GM18870 (cell line): Measurements from ENCODE around the gene FHIT.

ENCODE experiments used
- ATAC-seq: cut with Tn5 transposase; IDR thresholded peaks from one replicate; pipeline ENCODE4 v1.9.1; 2021; ENCODE audit warnings: moderate library complexity; ENCODE audit not compliant: unreplicated experiment

The FHIT gene

DNA sequence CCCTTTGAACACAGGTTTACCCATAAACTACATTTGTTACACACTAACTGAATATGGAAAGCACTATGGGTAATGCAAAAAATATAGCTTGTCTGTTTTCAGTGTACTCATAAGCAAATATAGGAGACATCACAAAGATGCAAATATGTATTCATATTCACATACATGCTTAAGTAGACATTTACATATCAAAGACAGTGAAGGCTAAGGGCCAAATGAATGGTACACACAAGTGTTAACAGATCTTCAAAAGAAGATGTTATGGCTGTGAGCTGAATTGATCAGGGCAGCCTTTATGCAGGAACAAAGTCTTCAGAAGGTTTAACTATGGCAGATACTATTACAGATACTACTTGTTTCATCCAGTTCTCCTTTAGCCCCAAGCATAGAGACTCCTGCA is 384.1 kb downstream of the FHIT start:
- no peak for ATAC-seq

DNA sequence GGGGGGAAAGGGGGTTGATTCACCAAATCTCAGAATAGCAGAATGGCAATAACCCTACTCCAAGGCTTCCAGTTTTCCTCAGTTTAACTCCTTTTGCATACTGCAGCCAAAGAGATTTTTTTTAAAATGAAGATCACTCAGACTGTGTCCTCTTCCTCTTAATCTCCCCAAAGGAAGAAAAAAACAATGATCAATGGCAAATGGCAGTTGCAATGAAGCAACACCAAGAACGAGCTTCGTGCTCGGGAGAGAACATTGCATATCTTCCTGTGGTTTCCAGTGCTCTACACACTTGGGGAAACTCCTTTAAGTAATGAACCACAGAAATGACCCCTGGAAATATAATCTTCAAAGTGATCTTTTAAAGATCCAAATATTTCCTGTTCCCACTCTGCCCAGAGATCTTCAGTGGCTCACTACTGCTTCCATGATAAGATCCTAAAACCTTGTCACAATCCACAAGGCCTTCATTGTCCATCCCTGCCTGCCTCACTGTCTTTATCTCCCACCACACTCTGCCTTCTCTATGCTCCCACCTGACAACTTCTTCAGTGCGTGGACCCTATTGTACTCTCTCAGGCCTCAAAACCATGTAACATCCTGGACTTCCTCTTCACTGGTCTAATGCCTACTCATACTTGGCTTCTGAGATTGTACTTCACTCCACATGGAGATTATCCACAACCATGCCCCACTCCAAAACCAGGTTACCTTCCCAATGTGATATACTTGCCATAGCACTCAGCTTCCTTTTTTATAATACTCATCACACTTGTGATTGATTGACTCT is 394.8 kb downstream of the FHIT start:
- ATAC-seq = no peak

DNA sequence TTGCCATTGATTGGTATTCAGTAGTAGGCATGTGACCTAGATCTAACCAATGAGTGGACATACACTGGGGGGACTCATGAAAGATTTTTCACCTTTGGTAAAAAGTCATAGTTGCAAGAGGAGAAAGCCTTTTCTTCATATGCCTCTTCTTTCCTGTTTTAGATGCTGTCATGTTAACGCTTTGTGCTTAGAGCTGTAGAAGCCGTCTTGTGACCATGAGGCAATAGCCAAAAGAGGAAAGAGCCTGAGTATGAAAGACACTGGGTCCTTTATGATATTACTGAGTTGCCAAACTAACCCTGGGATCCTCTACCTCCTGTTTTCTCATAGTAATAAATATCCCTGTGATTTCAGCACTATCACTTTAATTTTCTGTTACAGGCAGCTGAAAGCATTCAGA is 396.0 kb downstream of the FHIT start:
- ATAC-seq = no peak

DNA sequence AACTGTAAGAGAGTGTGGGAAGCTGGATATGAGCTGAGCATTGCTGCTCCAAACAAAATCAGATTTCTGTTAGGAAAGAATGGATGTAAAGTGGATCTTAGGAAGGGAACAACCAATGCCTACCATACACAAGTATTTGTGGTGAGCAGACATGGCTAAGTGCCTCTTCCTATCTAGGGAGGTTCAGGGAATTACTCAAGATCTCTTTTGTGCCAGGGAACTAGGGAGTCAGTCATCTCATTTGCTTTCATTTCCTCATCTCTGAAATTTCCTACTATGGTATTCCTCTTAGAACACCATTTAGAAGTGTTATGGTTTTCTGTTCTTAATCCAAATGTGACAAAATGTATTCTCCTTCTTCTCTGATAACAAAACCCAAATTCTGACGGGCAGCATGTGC is 396.5 kb downstream of the FHIT start:
- no peak for ATAC-seq

DNA sequence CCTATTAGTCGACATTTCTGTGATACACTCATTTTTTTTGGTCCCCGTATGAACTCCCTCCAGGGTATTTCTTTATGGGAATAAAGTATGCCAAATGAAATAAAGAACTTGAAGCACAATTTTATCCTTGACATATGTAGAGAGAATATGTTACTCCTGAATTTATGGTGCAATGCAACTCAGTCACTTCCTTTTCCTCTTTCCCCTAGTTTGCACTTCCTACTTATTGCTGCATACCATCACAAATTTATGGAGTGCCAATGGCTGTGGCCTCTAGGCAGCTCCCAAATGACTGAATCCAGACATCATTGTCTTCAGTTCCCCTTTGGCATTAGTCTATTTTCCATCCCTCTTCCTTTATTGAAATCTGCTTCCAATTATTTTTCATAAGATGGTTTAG is 403.5 kb downstream of the FHIT start:
- ATAC-seq = no peak

DNA sequence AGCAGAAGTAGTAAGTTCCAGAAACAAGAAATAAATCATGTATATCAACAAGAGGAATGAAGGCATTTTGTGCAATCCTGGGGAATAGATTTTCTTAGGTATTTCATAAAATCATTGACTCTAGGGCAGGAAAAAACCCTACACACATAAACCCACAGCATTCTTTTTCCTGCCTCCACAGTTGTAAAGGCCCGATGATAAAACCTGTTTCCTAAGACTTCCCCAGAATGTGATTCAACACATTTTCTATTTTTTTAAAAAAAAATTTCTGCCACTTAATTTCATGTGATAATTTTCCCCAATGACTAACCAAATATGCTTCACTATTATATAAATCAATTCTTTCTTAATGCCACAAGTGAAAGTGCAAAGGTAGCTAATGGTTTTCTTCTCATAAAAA is 407.0 kb downstream of the FHIT start:
- ATAC-seq = no peak

DNA sequence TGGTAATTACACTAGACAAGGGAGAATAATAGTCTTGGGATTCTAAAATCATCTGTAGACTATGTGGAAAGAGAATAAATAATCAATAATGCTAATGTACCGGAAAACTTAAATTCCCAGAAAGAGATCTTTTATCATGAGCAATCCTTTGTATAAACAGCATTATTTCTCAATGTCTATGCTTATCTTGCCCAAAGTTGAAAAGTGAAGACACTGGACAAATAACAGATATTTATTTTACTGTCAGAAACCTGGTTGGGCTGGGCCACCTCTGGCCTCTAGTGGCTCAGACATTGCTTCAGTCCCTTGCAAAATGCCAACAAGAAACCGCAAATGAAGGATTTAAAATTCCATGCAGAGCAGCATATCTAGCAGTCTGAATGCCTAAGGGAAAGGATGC is 409.9 kb downstream of the FHIT start:
- ATAC-seq = no peak

DNA sequence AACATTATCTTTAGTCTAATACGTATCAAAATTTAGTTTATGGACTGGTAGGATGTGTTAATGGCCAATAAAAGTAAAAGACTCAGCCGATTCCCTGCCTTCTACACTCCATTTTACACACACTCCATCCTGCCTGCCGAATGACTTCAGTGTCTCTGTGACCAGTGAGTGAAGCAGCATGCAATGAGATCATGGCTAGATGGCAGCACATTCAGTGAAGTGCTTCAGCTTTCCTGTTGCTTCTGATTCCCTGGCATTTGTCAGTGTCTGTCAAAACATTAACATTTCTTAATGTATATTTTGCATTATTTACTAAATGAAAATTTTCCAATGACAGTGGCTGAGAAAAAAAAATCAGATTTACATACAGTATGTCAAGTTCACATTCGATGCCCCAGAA is 412.0 kb downstream of the FHIT start:
- no peak for ATAC-seq

DNA sequence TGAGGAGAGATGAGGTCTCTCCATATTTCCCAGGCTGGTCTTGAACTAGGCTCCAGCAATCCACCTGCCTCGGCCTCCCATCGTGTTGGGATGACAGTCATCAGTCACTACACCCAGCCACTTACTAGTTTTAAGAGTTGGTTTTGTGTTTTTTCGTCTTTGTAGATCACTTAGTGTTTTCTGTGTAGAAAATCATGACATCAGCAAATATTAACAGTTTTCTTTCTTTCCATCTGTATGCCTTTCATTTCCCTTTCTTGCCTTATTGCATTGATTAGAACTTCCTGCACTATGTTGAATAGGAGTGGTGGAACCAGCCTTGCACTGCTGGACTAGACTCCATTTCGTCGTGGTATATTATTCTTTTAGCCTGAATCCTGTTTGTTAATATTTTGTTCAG is 415.5 kb downstream of the FHIT start:
- ATAC-seq = no peak

DNA sequence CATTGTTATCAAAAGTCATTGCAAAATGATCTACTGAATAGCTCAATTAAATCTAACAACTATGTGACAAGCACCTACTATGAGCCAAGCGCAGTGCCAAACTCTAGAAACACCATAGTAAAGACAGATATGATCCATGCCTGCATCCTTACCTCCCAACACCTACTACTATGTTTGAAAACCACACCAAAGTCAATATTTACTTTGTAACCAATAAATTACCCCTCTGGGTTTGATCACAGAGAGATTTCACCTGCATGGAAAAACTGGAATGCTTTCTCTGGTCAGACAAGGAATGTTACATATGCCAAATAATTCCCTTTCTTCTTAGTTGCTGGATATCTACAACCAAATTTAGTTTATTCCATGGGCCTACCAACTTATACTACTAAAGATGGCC is 422.2 kb downstream of the FHIT start:
- no peak for ATAC-seq

DNA sequence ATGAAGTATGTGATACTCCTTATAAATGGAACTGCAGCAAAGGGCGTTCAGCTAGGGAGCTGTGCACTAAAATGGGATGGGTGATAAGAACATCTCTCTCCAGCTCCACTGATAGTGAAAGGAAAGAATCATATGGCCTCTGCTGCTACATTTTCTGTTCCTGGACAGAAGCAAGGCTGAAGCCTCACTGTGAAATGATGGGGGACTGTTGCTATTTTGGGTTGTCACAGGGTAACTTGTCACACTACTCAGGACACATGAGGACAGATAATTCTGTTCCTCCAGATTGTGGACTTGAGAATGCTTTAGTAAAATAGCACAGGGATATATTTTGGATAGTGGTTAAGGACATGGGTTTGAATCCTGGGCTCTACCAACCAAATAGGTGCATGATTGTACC is 423.6 kb downstream of the FHIT start:
- no peak for ATAC-seq

DNA sequence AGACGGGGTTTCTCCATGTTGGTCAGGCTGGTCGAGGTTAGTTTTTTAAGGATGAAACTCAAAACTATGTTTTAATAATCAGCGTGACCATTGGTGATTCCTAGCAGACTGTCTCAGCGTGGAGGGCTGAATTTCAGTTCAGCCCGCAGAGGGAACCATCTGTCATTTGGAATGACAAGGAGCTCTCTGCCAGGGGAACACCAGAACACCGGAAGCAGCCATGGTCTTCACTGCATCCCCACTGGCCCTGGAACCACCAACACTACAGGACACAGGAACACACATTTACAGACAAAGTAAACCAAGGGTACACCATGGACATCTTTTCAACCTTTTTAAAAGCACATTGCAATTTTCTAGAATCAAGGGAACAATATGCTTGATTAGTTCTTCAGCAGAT is 424.7 kb downstream of the FHIT start:
- no peak for ATAC-seq

DNA sequence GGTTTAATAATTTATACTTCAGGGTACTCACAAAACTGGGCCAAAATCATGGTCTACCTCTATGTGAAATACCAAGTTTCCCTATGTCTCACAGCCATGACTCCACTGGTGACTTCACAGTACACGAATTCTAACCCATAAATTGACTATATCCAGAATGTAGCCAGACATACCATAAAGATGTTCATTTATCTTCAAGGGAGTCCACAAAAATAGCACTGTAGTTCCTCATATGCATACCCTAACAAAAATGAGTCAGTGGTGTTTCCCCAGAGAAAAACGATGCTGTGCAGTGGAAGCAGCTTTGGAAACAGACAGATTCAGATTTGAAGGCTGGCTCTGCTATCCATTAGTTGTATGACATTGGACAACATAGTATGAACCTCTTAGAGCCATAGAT is 438.8 kb downstream of the FHIT start:
- ATAC-seq = no peak

DNA sequence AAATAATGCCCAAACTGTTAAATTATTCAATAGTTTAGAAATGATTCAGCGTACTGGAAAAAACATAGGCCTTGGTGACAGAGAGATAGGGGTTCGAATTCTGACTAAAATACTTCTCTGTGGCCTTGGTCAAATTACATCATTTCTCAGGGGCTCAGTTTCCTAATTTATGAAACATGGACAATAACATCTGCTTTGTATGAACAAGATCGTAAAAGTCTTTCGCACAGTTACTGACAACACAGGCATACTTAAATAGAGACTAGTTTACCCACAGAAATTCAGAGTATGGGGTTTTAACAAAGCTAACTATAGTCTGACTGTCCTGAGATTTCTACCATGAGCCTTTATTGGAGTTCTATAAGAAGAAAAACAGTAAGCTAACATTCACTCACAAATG is 440.4 kb downstream of the FHIT start:
- ATAC-seq = no peak

DNA sequence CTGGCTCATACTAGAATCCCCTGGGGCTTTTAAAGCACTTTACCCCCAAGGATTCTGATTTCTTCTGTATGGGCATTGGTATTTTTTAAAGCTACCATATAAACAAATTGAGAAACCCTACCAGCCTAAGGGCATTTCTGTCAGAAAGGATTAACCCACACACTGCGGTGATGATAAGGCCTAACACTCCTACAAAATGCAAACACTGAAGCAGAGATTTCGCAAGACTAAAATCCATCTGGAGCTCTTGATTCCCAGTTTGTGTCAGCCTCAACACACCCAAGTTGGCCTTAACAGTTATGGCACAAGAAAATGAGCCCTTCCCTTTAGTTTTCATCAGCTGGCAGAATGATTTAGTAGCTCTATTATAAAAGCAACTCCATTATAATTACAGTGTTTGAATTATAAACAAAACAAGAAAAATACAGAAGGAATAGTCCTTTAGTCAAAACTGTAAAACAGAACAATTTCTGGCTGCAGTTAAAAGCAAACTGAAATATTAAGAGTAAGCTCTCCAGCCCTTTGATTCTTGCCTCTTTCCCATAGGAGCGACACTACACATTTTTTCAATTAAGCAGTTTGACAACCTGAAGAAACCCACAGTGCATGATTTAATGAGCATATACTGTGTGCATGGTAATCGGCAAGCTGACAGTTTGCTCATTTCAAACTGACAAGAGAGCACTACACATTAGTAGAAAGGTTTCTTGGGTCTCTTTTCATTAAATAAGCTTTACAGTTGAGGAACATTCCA is 441.2 kb downstream of the FHIT start:
- no peak for ATAC-seq

DNA sequence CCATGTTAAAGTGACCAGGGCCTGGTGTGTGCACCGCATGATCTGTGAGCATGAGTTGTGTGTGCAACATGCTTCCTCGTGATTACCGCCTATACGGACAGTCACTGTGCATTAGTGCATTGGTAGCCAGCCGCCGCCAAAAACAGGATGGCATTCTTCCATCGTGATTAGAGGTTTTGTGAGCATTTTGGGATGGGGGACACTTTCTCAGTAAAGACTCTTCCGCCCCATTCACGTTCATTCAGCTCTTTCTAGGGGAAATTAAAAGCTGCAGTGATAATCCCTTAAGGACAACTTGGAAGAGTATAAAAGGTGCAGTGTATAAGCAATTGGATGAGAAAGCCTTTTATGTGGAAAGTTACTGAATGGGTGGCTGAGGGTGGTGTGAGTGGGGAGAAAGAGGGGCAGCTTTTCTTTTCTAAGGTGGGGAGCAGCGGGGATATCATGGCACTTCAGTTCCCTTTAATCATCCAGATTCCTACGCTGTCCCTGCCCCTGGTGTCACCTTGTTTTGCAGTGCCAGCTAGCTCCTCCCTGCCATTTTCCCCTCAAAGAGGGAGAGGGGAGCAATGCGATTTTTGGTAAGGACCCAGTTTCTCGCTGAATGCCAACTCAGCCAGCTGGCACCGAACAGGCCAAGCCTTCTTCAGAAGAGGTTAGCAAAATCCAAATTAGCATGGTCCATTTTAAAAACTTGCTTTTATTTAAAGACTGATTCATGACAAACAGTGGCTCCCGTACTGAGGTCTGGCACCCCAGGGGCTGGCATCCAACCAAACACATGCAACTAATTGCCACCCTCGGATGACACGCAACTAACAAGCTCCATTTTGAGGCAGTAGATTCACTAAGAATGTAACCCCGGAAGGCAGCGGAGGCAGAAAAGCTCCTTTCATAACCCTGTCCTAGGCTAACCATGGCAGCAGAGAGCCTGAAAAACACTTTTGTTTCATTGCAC is 447.8 kb downstream of the FHIT start:
- ATAC-seq = no peak

DNA sequence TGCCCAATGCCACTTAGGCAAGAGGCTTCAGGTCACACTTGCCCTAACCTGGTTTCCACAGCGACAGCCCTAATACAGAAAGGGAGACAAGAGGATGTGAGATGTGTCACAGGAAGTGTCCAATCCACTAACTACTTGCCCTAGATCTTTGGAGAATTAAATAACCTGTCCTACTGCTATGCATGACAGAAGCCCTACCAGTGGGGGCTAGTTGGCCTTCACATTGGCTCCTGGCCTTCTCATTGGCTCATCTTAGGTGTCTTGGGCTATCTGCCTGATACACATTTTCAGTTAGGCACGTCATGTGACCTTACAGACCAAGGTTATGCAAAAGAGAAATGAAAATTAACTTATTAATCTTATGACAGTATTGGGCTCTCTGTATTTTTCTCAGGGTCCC is 449.9 kb downstream of the FHIT start:
- ATAC-seq = no peak

DNA sequence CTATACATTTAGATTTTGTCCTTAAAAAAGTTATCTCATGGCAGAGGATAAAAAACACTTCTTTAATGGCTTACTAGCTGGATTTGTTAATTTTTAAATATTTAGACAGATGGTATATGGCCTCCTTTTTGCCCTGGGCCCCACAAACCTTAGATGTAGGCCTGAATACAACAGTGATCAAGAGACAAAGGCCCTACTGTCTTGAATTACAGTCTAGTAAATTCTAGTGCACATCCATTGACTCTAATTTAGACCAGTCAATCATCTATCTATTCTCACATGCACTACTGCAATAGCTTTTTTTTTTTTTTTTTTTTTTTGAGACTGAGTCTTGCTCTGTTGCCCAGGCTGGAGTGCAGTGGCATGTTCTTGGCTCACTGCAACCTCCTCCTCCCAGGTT is 452.8 kb downstream of the FHIT start:
- no peak for ATAC-seq

DNA sequence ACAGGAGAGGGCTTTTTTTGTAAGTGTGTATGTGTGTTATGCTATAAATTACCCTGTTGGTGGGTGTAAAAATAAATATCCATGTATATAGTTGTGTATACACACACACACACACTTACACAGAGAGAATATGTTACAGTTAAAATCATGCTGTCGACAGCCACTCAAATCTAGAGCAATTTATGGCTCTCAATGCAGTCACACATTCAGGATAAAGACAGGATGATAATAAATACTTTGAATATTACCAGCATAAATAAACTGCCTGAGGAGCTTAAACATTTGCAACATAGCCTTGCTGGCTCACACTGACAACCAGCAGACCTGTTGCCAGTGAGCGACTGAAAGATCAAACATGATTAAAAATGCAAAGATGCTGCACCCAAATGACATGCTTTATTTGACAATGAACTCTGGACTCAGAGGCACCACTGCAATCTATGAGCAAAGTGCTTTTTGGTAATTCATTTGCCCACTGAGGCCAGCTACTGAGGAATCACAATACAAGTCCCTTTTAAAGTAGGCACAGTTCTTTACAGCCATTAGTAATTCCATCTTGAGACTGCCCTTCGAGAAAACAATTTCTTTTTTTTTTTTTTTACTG is 458.9 kb downstream of the FHIT start:
- ATAC-seq = no peak

DNA sequence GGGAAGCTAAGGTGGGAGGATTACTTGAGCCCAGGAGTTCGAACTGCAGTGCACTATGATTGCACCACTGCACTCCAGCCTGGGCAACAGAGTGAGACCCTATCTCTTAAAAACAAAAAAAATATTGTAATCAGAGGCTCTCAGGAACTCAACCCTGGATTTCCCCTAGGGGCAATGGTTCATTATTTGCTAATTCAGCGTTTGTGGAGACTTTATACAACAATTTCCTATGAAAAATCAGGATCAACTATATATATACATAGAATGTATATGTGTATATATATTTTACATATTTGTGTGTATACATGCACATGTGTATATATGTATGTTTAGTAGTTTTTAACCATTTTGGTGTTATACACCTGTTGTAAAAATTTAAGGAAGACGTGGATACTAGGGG is 463.1 kb downstream of the FHIT start:
- no peak for ATAC-seq

DNA sequence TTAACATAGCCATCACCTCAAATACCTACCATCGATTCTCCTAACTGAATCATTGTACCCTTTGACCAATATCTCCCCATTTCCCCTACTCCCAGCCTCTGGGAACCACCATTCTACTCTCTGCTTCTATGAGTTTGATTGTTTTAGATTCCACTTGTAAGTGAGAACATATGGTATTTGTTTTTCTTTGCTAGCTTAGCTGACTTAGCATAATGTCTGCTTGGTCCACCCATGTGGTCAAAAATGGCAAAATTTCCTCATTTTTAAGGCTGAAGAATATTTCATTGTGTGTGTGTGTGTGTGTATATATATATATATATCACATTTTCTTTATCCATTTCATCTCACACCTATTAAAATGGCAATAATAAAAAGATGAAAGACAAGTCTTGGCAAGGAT is 469.3 kb downstream of the FHIT start:
- ATAC-seq = no peak
